Measurements from ENCODE around the gene ANTKMT. TPM values are rescaled to one million over a fixed set of nuclear protein-coding genes. Genes with fewer than 3 reads are reported as not detected.

ANTKMT gene
- total RNA-seq, 2 experiments from 2014 or later: 8.1 TPM

DNA sequence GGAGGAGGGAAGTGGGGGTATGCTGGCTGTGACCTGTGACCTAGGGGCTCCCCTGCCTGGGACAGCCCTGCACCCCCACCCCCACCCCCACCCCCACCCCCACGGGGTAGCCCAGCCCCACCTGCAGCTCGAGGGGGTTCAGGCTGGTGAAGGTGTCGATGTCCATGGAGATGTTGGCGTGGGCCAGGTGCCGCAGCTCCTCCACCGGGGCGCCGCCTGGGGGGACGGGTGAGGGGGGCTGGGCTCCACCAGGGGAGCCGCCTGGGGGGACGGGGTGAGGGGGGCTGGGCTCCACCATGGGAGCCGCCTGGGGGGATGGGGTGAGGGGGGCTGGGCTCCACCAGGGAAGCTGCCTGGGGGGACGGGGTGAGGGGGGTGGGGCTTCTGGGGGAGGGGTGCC is 49.5 kb downstream of the ANTKMT start:
- H3K36me3 ChIP-seq (ENCODE audit: insufficient read depth, low read length): no peaks in the 10 kb centered on the region
- H3K27ac Mint-ChIP-seq: no peak overlapping the region
- DNase-seq: peak in 1 of 14 experiments; percentile 16

More for the DNA sequence above, 49.5 kb downstream of the ANTKMT start:
- Mint-ChIP-seq H3K36me3 (ENCODE audit: low read depth) (no peaks in the 10 kb centered on the region), H3K4me1 (ENCODE audit: low read depth) (no peaks in the 10 kb centered on the region), H3K4me3 (no peak overlapping the region), H3K27me3 (no peaks in the 10 kb centered on the region), H3K9me3 (no peaks in the 10 kb centered on the region)
- CTCF ChIA-PET: no interaction called here
- intact Hi-C loops (cut with DNase I, micrococcal nuclease): no loop called here
- POLR2A ChIA-PET: no interaction called here
- Histone ChIP-seq H3K4me1 (ENCODE audit: insufficient read depth, low read length) (no peaks in the 10 kb centered on the region), H3K27ac (ENCODE audit: low read depth in 1 of 2, low read length in 2 of 2) (no peak overlapping the region), H3K9me3 (ENCODE audit: control insufficient read depth in 1 of 2, insufficient read depth in 1 of 2, low read length in 2 of 2) (no peaks in the 10 kb centered on the region), H3K27me3 (ENCODE audit: control insufficient read depth in 1 of 2, insufficient read depth in 2 of 2, low read length in 2 of 2) (peaks cover 0 to 2% of the 10 kb centered on the region in 2 experiments), H3K4me3 (ENCODE audit: low read length) (no peak overlapping the region)
- ATAC-seq (ENCODE audit: poor library complexity): no peak
- TF ChIP-seq, protein P1, sequence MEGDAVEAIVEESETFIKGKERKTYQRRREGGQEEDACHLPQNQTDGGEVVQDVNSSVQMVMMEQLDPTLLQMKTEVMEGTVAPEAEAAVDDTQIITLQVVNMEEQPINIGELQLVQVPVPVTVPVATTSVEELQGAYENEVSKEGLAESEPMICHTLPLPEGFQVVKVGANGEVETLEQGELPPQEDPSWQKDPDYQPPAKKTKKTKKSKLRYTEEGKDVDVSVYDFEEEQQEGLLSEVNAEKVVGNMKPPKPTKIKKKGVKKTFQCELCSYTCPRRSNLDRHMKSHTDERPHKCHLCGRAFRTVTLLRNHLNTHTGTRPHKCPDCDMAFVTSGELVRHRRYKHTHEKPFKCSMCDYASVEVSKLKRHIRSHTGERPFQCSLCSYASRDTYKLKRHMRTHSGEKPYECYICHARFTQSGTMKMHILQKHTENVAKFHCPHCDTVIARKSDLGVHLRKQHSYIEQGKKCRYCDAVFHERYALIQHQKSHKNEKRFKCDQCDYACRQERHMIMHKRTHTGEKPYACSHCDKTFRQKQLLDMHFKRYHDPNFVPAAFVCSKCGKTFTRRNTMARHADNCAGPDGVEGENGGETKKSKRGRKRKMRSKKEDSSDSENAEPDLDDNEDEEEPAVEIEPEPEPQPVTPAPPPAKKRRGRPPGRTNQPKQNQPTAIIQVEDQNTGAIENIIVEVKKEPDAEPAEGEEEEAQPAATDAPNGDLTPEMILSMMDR (IDR thresholded peaks at IDR 0.05): no peak

Small RNA genes lying within 50 kb of the gene (microRNA-seq; reads per million reads assigned to microRNA genes)
- not detected for gene MIR662 (ENCODE audit: borderline microRNAs expressed, borderline replicate concordance)

Other genes with a start within 250 kb of the ANTKMT start
- gene CAPN15, start 193.4 kb upstream of the ANTKMT start, total RNA-seq: 10 to 100 TPM; 35.5 to 36.9 TPM
- not detected for gene PRR35, start 160.8 kb upstream of the ANTKMT start, total RNA-seq
- under 1 TPM; 0.45 to 0.55 TPM for gene NHLRC4, start 154.1 kb upstream of the ANTKMT start, total RNA-seq
- gene PIGQ, start 151.2 kb upstream of the ANTKMT start, total RNA-seq: 10 to 100 TPM; 22.8 to 27.0 TPM
- 1 to 10 TPM; 8.9 to 9.5 TPM for gene RAB40C, start 131.1 kb upstream of the ANTKMT start, total RNA-seq
- under 1 TPM; 0.64 to 0.99 TPM for gene WFIKKN1, start 90.2 kb upstream of the ANTKMT start, total RNA-seq
- 10 to 100 TPM; 39.5 to 39.6 TPM for gene METTL26, start 84.8 kb upstream of the ANTKMT start, total RNA-seq
- 10 to 100 TPM; 11.4 to 14.6 TPM for gene MCRIP2, start 79.3 kb upstream of the ANTKMT start, total RNA-seq
- gene WDR90, start 71.8 kb upstream of the ANTKMT start, total RNA-seq: 10 to 100 TPM in 1 of 2 experiments, 1 to 10 TPM in 1; 8.1 to 10.3 TPM
- 100 to 1,000 TPM; 202 to 209 TPM for gene RHOT2, start 53.0 kb upstream of the ANTKMT start, total RNA-seq
- 1 to 10 TPM; 6.6 to 6.9 TPM for gene RHBDL1, start 45.5 kb upstream of the ANTKMT start, total RNA-seq
- 10 to 100 TPM; 46.9 to 53.9 TPM for gene STUB1, start 40.7 kb upstream of the ANTKMT start, total RNA-seq
- gene JMJD8, start 36.8 kb upstream of the ANTKMT start, total RNA-seq: 10 to 100 TPM; 22.0 to 23.6 TPM
- gene WDR24, start 30.7 kb upstream of the ANTKMT start, total RNA-seq: 10 to 100 TPM; 12.1 to 12.6 TPM
- 10 to 100 TPM; 11.0 to 11.7 TPM for gene FBXL16, start 15.3 kb upstream of the ANTKMT start, total RNA-seq
- gene METRN, start 6.0 kb upstream of the ANTKMT start, total RNA-seq: 1 to 10 TPM; 2.6 to 3.2 TPM
- gene CCDC78, start 5.3 kb downstream of the ANTKMT start, total RNA-seq: 1 to 10 TPM; 1.2 to 2.7 TPM
- gene HAGHL, start 6.0 kb downstream of the ANTKMT start, total RNA-seq: 1 to 10 TPM; 7.1 to 9.2 TPM
- gene CIAO3, start 19.9 kb downstream of the ANTKMT start, total RNA-seq: 10 to 100 TPM; 33.3 to 38.2 TPM
- gene MSLN, start 39.6 kb downstream of the ANTKMT start, total RNA-seq: not detected
- 10 to 100 TPM; 12.8 to 15.0 TPM for gene RPUSD1, start 67.2 kb downstream of the ANTKMT start, total RNA-seq
- 10 to 100 TPM; 30.7 to 31.1 TPM for gene CHTF18, start 67.5 kb downstream of the ANTKMT start, total RNA-seq
- gene GNG13, start 79.6 kb downstream of the ANTKMT start, total RNA-seq: not detected
- 10 to 100 TPM; 26.8 to 27.6 TPM for gene LMF1, start 249.8 kb downstream of the ANTKMT start, total RNA-seq